HG02870 (cell line): ENCODE results near the gene LIAS.
"Not testable (repeated sequence)": the region's sequence is repeated elsewhere in the genome, so short reads cannot be mapped to it uniquely, and the experiment has no call there.

ENCODE experiments used
- ATAC-seq: cut with Tn5 transposase; IDR thresholded peaks from one replicate; pipeline ENCODE4 v1.9.1; 2021; ENCODE audit warnings: mild to moderate bottlenecking, moderate library complexity; ENCODE audit not compliant: unreplicated experiment

The LIAS gene

GRCh38 chr4:39458505-39459300 is at the start of gene LIAS, which contains the start of gene RPL9:
Gene LIAS (plus strand): TSS chr4:39459056. CDS start chr4:39459118, 62 bp downstream.
Gene RPL9 (minus strand): TSS chr4:39458922. CDS start chr4:39458439, 483 bp downstream.
- ATAC-seq = peak; percentile 81

- no peak for ATAC-seq
Measured at GRCh38 chr4:39410415-39410814, 48.4 kb upstream of the LIAS start.

- ATAC-seq = not testable (repeated sequence)
Measured at GRCh38 chr4:39411561-39411960, 47.3 kb upstream of the LIAS start.

GRCh38 chr4:39415678-39416283 is 43.1 kb upstream of the LIAS start:
- no peak for ATAC-seq

GRCh38 chr4:39422247-39422646 is 36.6 kb upstream of the LIAS start:
- no peak for ATAC-seq

- not testable (repeated sequence) for ATAC-seq
Measured at GRCh38 chr4:39425297-39425696, 33.6 kb upstream of the LIAS start.

- no peak for ATAC-seq
Measured at GRCh38 chr4:39426728-39427127, 32.1 kb upstream of the LIAS start.

GRCh38 chr4:39427520-39428114 is 31.2 kb upstream of the LIAS start:
- ATAC-seq = no peak

- no peak for ATAC-seq
Measured at GRCh38 chr4:39429476-39430334, 29.2 kb upstream of the LIAS start.

- no peak for ATAC-seq
Measured at GRCh38 chr4:39433878-39434492, 24.9 kb upstream of the LIAS start.

- no peak for ATAC-seq
Measured at GRCh38 chr4:39435659-39436563, 22.9 kb upstream of the LIAS start.

GRCh38 chr4:39441593-39441992 is 17.3 kb upstream of the LIAS start:
- no peak for ATAC-seq

- ATAC-seq = no peak
Measured at GRCh38 chr4:39442998-39443397, 15.9 kb upstream of the LIAS start.

GRCh38 chr4:39446483-39446841 is 12.4 kb upstream of the LIAS start:
- ATAC-seq = no peak

GRCh38 chr4:39446842-39447573 is 11.8 kb upstream of the LIAS start:
- peak; percentile 81 for ATAC-seq

- no peak for ATAC-seq
Measured at GRCh38 chr4:39450618-39451017, 8.2 kb upstream of the LIAS start.

GRCh38 chr4:39451423-39452023 is 7.3 kb upstream of the LIAS start:
- ATAC-seq = no peak

- ATAC-seq = no peak
Measured at GRCh38 chr4:39452153-39452859, 6.5 kb upstream of the LIAS start.
